Thyroid gland (tissue), 4 donors: Measurements from ENCODE around the gene SNX27.

ENCODE experiments used
- CTCF ChIP-seq, 6 experiments: fragments of 200-600 bp in 3 of 6; fragments of 450-650 bp in 3 of 6; sonication (generic) in 3 of 6; IDR thresholded peaks; one replicate each; pipeline ENCODE4 v1.5.1; 2016 to 2019; ENCODE audit warnings: antibody characterized with exemption in 6 of 6, mild to moderate bottlenecking in 2 of 6, inconsistent platforms in 1 of 6, moderate library complexity in 1 of 6
- POLR2A ChIP-seq, 2 donors: fragments of 450-650 bp; IDR thresholded peaks; one replicate each; pipeline ENCODE4 v1.6.1; 2017; ENCODE audit warnings: antibody characterized with exemption in 2 of 2, mild to moderate bottlenecking in 2 of 2, moderate library complexity in 1 of 2

GRCh38 chr1:151705146-151705545, 93.3 kb downstream of the SNX27 start:
- TF ChIP-seq CTCF (IDR thresholded peaks at IDR 0.05) (no peak), POLR2A (IDR thresholded peaks at IDR 0.05) (no peak)
